ENCODE measurements around the gene TNFSF18. TPM values are rescaled to one million over a fixed set of nuclear protein-coding genes. Genes with fewer than 3 reads are reported as not detected.
A peak's percentile ranks its signal among the peaks of the same experiment; 100 is the strongest.

TNFSF18 gene
- total RNA-seq, 1 experiment from 2014 or later = 0.12 TPM

DNA sequence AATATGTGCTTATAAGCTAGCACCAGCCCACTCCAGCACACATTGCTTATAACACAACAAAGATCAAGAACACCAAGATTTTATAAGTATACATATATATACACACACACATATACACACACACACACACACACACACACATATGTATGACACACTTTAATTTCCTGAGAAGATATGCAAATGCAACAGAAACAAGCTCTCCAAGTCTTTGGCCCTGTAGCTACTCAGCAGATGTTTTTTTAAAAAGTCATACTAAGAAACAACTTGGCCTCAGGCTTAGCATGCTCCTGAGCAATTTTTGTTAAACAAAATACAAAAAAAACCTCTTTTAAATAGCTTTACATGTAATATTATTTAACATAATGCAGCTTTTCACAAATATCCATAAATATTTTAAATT, 11.1 kb downstream of the TNFSF18 start:
- DNase-seq (ENCODE audit: low read depth) = no peak

DNA sequence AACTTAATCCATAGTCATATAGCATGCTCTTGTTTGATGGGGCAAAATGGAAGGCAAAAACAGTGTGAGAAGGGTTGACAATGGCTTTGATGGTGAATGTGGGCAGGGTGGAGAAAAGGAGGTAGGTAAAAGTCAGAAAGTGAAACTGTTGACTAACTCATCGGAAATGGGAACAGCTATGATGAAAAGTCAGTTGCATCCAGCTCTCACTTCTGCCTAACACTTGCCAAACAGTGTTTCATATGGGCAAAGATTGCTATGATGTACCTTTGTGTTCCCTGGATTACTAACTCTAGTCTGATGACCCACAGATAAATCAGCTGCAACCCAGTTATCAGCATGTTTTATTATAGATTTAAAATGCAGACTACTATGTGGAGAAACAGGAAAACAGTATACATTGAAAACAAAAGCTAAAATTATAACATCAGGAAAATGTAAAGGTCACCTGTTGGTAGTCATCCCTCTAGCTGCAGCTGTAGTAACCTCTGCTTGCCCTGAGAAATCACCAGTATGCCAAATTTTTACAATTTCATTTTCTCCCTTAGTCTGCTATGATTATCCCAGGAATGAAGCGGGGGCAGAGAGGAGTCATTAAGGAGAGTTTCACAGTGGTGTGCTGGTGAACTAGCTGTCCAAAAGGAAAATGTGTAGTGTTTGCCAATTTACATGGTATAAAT, 11.7 kb downstream of the TNFSF18 start:
- no peak for DNase-seq (ENCODE audit: low read depth)

DNA sequence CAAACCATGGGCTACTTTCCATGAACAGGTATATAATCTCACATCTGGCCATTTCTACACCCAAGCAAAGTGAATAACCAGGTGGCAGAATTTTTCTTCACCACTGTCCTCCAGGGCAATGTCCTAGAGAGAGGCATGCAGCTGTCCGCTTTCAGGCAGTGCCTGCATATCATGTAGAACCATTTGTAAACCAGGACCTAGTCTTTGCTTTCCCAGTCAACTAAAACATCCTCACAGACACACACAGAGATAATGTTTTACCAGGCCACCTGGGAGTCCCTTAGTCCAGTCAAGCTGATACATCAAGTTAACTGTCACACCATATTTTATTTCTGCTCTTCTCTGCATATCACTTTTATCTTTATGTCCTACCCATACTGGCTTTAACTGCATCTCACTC, 26.2 kb downstream of the TNFSF18 start:
- DNase-seq (ENCODE audit: low read depth) = no peak

DNA sequence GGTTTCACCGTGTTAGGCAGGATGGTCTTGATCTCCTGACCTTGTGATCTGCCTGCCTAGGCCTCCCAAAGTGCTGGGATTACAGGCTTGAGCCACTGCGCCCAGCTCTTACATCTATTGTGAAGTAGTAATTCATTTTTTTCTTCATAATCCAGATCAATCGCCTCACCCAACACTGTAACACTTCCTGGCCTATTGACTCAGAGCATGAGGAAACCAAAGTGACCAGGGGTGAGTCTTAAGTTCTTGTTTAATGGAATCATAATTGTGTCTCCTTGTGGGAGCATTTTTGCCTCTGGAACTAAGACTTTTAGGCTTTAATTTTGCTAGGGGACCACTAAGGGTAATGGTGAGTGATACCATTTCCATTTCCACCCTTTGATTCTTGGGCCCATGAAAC, 27.4 kb downstream of the TNFSF18 start:
- DNase-seq (ENCODE audit: low read depth) = no peak

DNA sequence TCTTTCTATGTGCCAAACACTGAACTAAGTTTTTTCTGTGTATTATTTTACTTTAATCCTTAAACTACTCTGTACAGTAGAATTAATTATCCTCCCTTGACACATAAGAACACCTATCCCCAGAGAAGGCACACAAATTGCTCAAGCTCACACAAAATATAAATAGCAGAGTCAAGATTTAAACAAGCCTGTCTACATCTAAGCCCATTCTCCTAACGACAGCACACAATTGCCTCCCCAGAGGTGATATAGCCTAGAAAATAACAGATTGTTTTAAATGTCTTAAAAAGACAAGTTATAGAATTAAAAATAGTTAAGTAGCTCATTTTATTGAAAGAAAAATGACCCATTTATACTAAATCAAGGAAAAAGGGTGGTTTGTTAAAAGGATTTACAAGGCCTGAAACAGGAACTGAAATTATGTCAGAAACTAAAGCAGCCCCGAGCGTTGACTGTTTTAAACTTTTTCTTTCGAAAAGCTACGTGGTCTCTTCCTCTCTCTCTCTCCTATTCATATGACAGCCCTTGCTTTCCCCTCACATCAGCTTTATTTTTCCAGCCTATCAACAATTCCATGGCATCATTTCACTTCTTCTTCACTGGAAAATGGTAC, 30.5 kb downstream of the TNFSF18 start:
- peak; percentile 18 for DNase-seq (ENCODE audit: low read depth)

DNA sequence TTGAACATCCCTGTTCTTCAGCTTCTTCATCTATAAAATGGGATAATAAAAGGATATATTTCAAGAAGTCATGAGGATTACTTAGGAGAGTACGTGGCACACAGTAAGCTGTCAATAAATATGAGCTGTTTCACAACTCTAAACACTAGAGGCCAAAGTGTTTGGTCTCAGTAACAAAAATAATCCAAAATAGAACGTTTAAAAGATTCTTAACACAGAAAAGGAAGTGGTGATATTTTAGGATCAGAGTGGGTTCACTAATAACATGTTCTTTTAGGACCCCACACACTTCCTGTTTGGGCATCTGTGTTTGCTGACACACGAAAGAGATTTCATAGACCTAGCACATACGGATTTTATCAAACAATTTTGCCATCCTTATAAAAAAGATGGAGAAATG, 32.9 kb downstream of the TNFSF18 start:
- DNase-seq (ENCODE audit: low read depth) = no peak

DNA sequence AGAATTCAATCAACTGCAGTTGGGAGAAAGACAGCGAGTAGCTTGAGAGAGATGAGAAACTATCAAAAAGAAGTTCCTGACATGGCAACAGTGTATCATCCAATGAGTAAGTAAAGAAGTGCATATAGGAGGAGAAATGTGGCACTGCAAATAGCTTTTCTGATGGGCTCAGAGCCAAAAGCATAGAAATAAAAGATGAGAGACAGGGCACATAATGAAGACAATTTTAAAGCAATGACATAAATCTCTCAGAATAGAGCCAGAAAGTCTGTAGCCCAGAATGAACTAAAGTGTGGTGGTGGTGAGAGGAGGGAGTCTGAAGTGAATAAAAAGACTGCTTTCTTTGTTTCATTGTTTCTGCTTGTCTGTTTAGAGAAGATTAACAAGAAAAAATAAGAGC, 34.3 kb downstream of the TNFSF18 start:
- no peak for DNase-seq (ENCODE audit: low read depth)

DNA sequence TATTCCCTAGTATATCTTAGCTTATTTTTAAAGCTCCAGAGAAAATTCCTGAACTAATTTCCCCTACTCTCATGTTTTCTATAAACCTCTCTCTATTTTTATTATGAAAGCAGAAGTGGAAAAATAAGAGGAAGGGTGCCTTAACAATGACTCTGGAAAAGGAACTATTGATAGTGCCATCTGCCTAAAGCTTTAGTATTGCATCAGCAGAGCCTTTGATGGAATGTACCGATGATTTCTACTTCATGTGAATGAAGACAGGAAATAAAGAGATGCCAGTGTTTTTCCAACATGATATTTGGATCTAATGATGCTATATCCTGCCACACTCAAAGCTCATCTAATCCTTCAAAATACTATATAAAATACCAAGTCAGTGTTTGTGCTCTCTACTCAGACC, 35.1 kb downstream of the TNFSF18 start:
- no peak for DNase-seq (ENCODE audit: low read depth)

DNA sequence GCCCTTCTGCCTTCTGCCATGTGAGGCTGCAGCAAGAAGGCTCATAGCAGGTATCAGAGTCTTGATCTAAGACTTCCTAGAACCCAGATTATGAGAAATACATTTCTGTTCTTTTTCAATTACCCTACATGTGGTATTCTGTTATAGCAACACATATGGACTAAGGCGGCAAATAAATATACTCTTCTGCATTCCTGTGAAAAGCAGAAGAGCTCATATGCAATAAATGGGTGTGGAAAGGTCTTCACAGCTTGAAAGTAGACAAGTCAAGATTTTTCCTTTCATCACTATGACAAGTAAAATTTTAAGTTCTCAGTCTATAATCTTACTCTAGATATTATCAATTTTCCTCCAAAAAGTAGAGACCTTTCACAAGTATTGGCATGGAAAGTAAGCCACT, 36.6 kb downstream of the TNFSF18 start:
- no peak for DNase-seq (ENCODE audit: low read depth)

DNA sequence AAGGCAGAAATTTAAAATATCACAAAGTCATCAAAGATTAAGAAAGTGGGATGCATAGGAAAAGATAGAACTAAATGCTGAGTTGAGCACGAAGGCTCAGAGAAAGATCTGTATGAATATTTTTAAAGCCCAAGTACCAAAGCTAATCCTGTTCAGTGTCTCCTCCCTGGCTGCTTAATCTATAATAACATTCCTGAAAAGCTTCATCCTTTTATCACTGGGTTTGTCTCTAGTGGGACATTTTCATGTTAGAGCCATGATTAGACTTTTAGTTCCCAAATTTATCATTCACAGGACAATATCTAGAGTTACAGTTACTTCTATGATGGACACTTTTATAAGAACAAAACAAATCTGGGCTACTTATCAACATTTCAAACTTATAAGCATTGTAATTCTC, 38.6 kb downstream of the TNFSF18 start:
- DNase-seq (ENCODE audit: low read depth) = no peak

DNA sequence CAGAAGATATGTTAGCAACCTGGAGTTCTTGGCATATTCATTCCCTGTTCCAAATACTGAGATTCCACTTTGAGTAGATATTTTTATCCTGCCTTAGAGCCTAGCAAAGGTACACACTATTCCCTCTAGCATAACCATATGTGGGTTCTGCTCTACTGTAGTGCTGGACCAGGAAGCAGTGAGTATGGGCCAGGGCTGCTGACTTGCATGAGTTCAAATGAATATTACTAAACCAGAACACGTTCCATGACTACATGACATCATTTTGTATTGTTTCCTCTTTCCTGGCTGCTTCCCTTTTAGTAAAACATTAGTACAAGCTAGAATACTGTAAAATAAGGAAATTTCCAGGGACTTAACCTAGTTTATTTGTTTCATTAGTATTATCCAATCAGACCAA, 41.1 kb downstream of the TNFSF18 start:
- no peak for DNase-seq (ENCODE audit: low read depth)

DNA sequence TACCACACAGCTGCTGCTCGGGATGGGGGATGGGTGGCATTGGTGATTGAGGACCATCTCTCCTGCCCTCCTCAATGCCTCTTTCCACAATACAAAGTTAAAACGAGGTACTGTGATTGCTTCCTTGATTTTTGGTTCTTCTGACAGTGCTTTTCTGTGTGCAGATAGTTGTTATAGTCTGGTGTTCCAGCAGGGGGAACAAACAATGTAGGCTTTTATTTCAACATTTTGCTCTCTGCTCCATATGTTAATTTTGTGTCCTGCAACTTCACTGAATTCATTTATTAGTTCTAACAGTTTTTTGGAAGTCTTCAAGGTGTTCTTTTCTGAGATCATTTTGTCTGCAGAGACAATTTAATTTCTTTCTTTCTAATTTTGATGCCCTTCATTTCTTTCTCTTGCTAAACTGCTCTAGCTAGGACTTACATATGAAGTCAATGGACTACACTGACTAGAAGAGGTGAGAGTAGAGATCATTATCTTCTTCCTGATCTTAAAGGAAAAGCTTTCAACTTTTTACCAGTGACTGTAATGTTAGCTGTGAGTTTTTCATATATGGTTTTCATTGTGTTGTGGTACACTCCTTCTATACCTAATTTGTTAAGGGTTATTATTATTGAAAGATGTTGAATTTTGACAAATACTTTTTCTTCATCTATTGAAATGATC, 45.4 kb downstream of the TNFSF18 start:
- DNase-seq (ENCODE audit: low read depth) = no peak

DNA sequence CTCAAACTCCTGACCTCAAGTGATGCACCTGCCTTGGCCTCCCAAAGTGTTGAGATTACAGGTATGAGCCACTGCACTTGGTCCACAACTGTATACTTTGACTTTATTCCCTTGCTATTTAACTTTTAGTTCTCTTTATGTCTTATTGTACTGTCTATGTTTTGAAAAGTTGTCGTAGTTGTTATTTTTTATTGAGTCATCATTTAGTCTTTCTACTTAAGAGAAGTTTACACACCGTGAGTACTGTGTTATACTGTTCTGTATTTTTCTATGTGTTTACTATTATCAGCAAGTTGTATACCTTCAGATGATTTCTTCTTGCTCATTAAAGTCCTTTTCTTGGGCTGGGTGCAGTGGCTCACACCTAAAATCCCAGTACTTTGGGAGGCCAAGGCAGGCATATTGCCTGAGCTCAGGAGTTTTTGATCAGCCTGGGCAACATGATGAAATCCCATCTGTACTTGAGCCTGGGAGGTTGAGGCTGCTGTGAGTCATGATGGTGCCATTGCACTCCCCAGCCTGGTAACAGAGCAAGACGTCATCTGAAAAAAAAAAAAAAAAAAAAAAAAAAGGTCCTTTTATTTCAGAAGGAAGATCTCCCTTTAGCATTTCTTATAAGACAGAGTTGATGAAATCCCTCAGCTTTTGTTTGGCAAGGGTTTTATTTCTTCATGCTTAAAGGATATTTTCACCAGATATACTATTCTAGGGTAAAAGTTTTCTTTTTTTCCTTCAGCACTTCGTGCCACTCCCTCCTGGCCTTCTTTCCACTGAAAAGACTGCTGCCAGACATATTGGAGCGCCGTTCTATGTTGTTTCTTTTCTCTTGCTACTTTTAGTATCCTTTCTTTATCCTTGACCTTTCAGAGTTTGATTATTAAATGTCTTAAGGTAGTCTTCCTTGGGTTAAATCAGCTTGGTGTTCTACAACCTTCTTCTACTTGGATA, 47.6 kb downstream of the TNFSF18 start:
- DNase-seq (ENCODE audit: low read depth) = peak; percentile 83

DNA sequence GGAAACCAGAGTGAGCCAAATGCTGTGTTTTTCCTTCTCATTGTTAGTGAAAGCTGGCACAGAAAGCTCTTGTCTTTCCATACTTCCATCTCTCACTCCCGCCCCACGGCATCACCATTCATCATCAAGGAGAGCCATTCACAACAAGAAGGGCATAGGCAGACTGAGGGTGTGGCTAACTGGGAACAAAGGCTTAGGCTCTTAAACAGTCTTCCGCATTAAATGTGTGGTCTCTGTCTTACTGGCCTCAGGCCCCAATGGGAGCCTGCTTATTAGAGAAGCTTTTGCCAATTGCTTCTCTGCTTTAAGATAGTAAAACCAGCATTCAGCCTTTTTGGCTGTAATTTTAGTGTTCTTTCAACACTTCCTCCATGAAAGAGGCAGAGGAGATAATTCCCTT, 51.4 kb downstream of the TNFSF18 start:
- DNase-seq (ENCODE audit: low read depth) = peak; percentile 66

DNA sequence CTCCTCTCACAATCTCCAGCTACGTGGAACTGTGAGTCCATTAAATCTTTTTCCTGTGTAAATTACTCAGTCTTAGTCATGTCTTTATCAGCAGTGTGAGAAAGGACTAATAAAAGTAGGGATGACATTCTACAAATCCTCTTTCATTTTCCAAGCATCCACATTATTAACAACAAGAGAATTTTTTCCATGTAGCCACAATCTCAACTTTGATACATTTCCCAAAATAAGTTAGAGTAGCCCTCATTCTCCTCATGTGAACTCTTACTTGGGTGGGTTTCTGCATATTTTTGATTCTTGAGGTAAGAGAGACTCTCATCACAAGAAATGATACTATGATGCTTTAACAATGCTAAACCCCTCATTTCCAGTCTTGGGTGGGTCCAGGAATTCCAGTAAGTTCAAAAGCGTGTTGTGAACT, 52.8 kb downstream of the TNFSF18 start:
- DNase-seq (ENCODE audit: low read depth) = peak; percentile 40

DNA sequence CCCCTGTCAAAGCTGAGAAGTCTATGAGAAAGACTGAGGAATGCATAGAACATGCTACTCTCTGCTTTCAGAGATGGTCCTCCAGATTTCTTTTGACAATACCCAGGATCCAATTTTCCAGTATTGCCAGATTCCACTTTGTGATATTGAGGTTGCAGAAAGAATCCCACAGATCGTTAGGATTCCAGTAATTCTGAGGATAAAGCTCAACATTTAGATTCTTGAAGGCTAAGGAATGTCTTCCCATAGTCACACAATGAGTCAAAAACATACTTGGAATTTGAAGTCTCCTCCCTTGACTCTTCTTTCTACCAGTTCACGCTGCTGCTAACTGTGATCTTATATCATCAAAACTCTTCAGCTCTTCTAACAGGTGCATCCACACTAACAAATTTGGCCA, 57.1 kb downstream of the TNFSF18 start:
- DNase-seq (ENCODE audit: low read depth) = no peak

DNA sequence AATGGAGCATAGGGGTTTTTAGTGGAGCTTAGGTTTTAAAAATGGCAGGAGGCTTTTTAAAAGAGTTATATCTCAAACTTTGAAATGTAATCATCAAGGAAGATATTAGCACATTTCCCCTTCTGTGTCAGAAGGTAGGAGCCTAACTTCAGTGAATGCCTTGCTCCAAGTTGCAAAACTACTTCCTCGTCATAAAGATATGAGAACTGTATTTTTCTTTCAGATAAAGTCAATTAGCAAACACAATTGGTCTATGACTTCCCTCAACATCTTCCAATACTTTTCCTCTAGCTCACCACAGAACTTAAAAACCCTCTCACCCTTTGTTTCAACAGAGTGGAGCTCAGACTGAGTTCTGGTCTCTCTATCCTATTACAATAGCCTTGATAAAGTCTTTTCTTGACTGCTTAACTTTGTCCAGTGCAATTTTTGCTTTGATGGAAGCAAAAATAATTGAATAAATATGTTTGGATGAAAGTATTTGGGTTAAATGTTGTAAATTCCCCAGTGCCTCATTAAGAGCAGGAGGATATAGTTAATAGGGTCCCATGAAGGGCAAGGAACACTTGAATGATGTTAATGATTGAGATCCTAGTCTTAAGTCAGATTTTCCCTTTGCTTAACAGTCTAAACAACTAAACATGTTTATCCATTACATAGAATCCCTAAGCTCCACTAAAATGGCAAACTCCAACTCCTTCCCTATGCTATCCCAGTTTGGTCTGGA, 58.9 kb downstream of the TNFSF18 start:
- no peak for DNase-seq (ENCODE audit: low read depth)

DNA sequence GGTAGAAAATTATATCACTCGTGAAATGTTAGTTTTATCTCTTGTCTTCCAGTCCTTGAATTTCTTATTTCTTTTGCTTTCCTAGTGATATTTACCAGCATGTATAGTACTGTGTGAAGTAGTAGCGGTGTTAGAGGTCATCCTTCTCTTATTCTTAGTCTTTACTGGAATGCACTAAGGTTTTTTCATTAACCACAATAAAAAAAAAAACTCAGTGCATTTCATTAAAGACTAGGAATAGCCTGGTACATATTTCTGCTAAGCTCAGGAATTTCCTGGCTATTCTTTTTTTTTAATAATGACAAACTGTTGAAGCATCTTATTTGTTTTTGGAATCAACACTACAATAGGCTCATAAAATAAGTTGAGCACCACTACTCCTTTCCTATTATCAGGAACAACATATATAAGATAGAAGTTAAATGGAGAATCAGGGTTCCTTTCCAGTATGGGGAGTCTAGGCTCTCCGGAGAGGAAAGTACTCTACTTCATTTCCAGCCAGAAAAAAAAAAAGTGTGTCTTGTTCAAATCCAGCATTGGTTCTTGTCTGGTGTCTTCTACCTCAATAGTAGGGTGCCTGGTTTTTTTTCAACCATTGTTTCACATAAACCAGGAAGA, 60.0 kb downstream of the TNFSF18 start:
- DNase-seq (ENCODE audit: low read depth) = peak; percentile 46
